ENCODE data around the gene KIF24. TPM values are rescaled to one million over a fixed set of nuclear protein-coding genes. Genes with fewer than 3 reads are reported as not detected.
A peak's percentile ranks its signal among the peaks of the same experiment; 100 is the strongest.
"Not testable (repeated sequence)": the region's sequence is repeated elsewhere in the genome, so short reads cannot be mapped to it uniquely, and the experiment has no call there.

The KIF24 gene
- total RNA-seq, 6 experiments from 2014 or later: 0.14 to 0.74 (median 0.24) TPM

- Histone ChIP-seq H3K27ac (peak overlapping the region in 1 of 3 donors; percentile 87), H3K36me3 (peaks cover 0 to 14% (median 3%) of the 10 kb centered on the region in 4 donors), H3K4me1 (peaks cover 0 to 63% (median 24%) of the 10 kb centered on the region in 4 donors), H3K9me3 (no peaks in the 10 kb centered on the region), H3K4me3 (no peak overlapping the region), H3K27me3 (no peaks in the 10 kb centered on the region)
- ATAC-seq (no peak), DNase-seq (no peak)
- WGBS (ENCODE audit: insufficient coverage, low coverage, low lambda C conversion rate, missing lambda C conversion rate): 86% methylated on average over 2 of the region's 7 CpGs
- intact Hi-C loops (cut with DNase I): no loop called here
- TF ChIP-seq POLR2A (IDR thresholded peaks at IDR 0.05) (no peak), CTCF (IDR thresholded peaks at IDR 0.05) (no peak)
These were observed 12.7 kb upstream of the KIF24 start for GRCh38 chr9:34341659-34342295.

DNA sequence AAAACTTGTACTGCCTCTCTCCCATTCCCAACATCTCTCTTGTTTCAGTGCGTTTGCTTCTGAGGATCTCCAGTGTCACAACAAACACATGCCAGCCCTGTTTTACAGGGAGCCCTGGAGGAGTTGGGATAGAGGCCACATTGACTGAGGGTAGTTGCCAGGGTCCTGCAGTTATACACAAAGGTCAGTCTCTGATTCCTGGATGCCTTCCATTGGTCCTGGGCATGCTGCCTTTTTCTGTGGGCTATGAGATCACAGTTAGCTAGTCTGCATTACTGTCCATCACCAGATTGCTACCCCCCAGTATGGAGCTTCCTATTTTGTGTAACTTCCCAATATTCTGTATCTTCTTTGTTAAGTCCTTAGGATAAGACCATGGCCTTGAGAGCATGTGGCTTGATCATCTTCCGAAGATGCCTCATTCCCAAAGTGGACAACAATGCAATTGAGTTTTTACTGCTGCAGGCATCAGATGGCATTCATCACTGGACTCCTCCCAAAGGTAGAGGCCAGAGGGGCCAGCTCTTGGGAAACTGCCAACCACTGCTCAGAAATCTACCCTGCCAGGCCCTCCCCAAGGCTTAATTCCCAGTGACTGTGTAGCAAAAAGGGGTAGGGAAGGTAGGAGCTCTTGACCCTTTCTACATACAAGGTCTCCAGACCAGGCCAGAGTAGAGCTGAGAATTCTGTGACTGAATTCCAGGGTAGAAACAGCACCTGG is 9.8 kb upstream of the KIF24 start:
- intact Hi-C loops (cut with DNase I): loop anchor here in 1 of 2 donors (5.0 kb wide), 1 partner anchor 33 kb away; no protein-coding TSS in a partner anchor
- DNase-seq: peak; percentile 38 to 90 (median 75)
- Histone ChIP-seq H3K27ac (peak overlapping the region in 1 of 3 donors; percentile 55), H3K36me3 (peaks cover 0 to 14% (median 3%) of the 10 kb centered on the region in 4 donors), H3K4me1 (peaks cover 0 to 33% (median 11%) of the 10 kb centered on the region in 4 donors), H3K9me3 (no peaks in the 10 kb centered on the region), H3K27me3 (no peaks in the 10 kb centered on the region), H3K4me3 (no peak overlapping the region)
- no peak for TF ChIP-seq CTCF (IDR thresholded peaks at IDR 0.05)
- TF ChIP-seq POLR2A (IDR thresholded peaks at IDR 0.05): no peak
- WGBS (ENCODE audit: insufficient coverage, low coverage, low lambda C conversion rate, missing lambda C conversion rate): 79% methylated on average over 2 of the region's 2 CpGs
- peak; percentile 79 to 84 (median 82) for ATAC-seq

GRCh38 chr9:34338079-34338478 is 9.0 kb upstream of the KIF24 start:
- H3K36me3 ChIP-seq: peaks cover 0 to 14% (median 3%) of the 10 kb centered on the region in 4 donors

GRCh38 chr9:34337403-34337802 is 8.3 kb upstream of the KIF24 start:
- no peak for ATAC-seq

More at GRCh38 chr9:34338079-34338478, 9.0 kb upstream of the KIF24 start:
- ATAC-seq, DNase-seq, H3K4me3 ChIP-seq, H3K9me3 ChIP-seq, H3K27me3 ChIP-seq: not testable (repeated sequence)
- Histone ChIP-seq H3K27ac (peak overlapping the region in 1 of 3 donors; percentile 55), H3K4me1 (peaks cover 0 to 26% (median 7%) of the 10 kb centered on the region in 4 donors)
- intact Hi-C loops (cut with DNase I): loop anchor here in 1 of 2 donors (5.0 kb wide), 1 partner anchor 34 kb away; no protein-coding TSS in a partner anchor

More at GRCh38 chr9:34337403-34337802, 8.3 kb upstream of the KIF24 start:
- TF ChIP-seq CTCF (IDR thresholded peaks at IDR 0.05): peak in 1 of 4 donors; percentile 7
- TF ChIP-seq POLR2A (IDR thresholded peaks at IDR 0.05): no peak
- Histone ChIP-seq H3K9me3 (no peaks in the 10 kb centered on the region), H3K36me3 (peaks cover 0 to 14% (median 3%) of the 10 kb centered on the region in 4 donors), H3K27me3 (no peaks in the 10 kb centered on the region), H3K4me1 (peaks cover 0 to 24% (median 6%) of the 10 kb centered on the region in 4 donors), H3K4me3 (no peak overlapping the region), H3K27ac (no peak overlapping the region)
- WGBS (ENCODE audit: insufficient coverage, low coverage, low lambda C conversion rate, missing lambda C conversion rate): 83% methylated on average over 1 of the region's 2 CpGs
- no peak for DNase-seq
- intact Hi-C loops (cut with DNase I): loop anchor here in 1 of 2 donors (5.0 kb wide), 1 partner anchor 35 kb away; no protein-coding TSS in a partner anchor
